HEK293T (cell line): ENCODE results near the gene CADPS.

ENCODE experiments used
- CTCF ChIA-PET: fragments of 350-600 bp; formaldehyde crosslinking; extraction: SDS; loops from one replicate; lab custom pipeline; 2021; ENCODE audit warnings: antibody characterized with exemption, inconsistent platforms; lab: Yijun Ruan, JAX
- POLR2A ChIA-PET: fragments of 350-600 bp; formaldehyde crosslinking; extraction: SDS; loops from one replicate; lab custom pipeline; 2020; ENCODE audit warnings: antibody characterized with exemption, inconsistent platforms; lab: Yijun Ruan, JAX
- DNase-seq: peaks from one replicate; pipeline ENCODE4 v3.0.0; 2012; ENCODE audit warnings: mixed read lengths; ENCODE audit errors: extremely low spot score
- ARNT ChIP-seq: fragments of 450-650 bp; IDR thresholded peaks from 2 replicates; pipeline ENCODE4 v1.6.1; 2017; ENCODE audit warnings: mild to moderate bottlenecking
- BHLHE40 ChIP-seq: fragments of 450-650 bp; IDR thresholded peaks from 2 replicates; pipeline ENCODE4 v1.6.1; 2016; ENCODE audit warnings: mild to moderate bottlenecking, moderate library complexity, borderline replicate concordance
- CTBP1 ChIP-seq: fragments of 450-650 bp; IDR thresholded peaks from 2 replicates; pipeline ENCODE4 v1.6.1; 2016; ENCODE audit warnings: borderline replicate concordance
- ELF4 ChIP-seq: fragments of 450-650 bp; IDR thresholded peaks from 2 replicates; pipeline ENCODE4 v1.6.1; 2017; ENCODE audit warnings: antibody characterized with exemption
- FOXA1 ChIP-seq: fragments of 450-650 bp; IDR thresholded peaks from 2 replicates; pipeline ENCODE4 v1.6.1; 2016; ENCODE audit warnings: mild to moderate bottlenecking
- FOXK2 ChIP-seq: fragments of 450-650 bp; IDR thresholded peaks from 2 replicates; pipeline ENCODE4 v1.6.1; 2016; ENCODE audit warnings: mild to moderate bottlenecking
- FOXM1 ChIP-seq: fragments of 450-650 bp; IDR thresholded peaks from 2 replicates; pipeline ENCODE4 v1.6.1; 2017; ENCODE audit warnings: mild to moderate bottlenecking, borderline replicate concordance
- HDGF ChIP-seq: fragments of 450-650 bp; IDR thresholded peaks from 2 replicates; pipeline ENCODE4 v1.6.1; 2017; ENCODE audit warnings: antibody characterized with exemption, borderline replicate concordance
- L3MBTL2 ChIP-seq: fragments of 450-650 bp; conservative IDR thresholded peaks from 2 replicates; pipeline ENCODE4 v1.6.1; 2016; ENCODE audit warnings: mild to moderate bottlenecking
- LEF1 ChIP-seq: fragments of 450-650 bp; IDR thresholded peaks from 2 replicates; pipeline ENCODE4 v1.6.1; 2017; ENCODE audit warnings: mild to moderate bottlenecking, borderline replicate concordance
- NFRKB ChIP-seq: fragments of 450-650 bp; IDR thresholded peaks from 2 replicates; pipeline ENCODE4 v1.6.1; 2016; ENCODE audit warnings: mild to moderate bottlenecking, moderate library complexity
- PKNOX1 ChIP-seq: fragments of 450-650 bp; IDR thresholded peaks from 2 replicates; pipeline ENCODE4 v1.6.1; 2016
- SP1 ChIP-seq: fragments of 450-650 bp; IDR thresholded peaks from 2 replicates; pipeline ENCODE4 v1.6.1; 2017
- SUZ12 ChIP-seq: fragments of 450-650 bp; IDR thresholded peaks from 2 replicates; pipeline ENCODE4 v1.6.1; 2016; ENCODE audit warnings: mild to moderate bottlenecking
- TARDBP ChIP-seq: fragments of 450-650 bp; IDR thresholded peaks from 2 replicates; pipeline ENCODE4 v1.6.1; 2016
- ZNF384 ChIP-seq: fragments of 450-650 bp; IDR thresholded peaks from 2 replicates; pipeline ENCODE4 v1.6.1; 2016

CADPS gene

GRCh38 chr3:62562596-62562995, 312.6 kb downstream of the CADPS start:
- no peak for DNase-seq
- TF ChIP-seq L3MBTL2 (no peak), BHLHE40 (no peak), NFRKB (no peak), CTBP1 (no peak), FOXA1 (no peak), FOXM1 (no peak), LEF1 (no peak), SUZ12 (no peak), TARDBP (no peak), SP1 (no peak), HDGF (no peak), ELF4 (no peak)
- CTCF ChIA-PET: no interaction called here
- POLR2A ChIA-PET: interaction anchor here (0.8 kb wide), 1 partner anchor 240 kb away, joined by 3 read pairs; no protein-coding TSS in a partner anchor

DNA sequence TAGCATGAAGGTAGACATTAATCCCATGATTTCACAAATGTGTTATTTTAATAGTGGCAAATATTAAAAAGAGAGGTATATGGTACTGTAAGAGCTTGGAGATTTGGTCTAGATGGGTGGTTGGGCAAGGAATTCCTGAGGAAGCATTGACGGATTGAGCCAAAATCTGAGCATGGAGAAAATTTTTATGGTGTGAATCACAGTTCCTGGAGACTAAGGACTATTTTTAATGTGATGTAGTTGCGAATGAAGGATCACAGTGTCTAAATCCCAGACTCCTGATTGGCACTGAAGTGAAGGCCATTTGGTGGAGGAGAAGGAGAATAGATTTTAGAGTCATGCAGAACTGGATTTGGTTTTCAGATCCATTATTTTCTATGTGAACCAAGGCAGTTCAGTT, 313.2 kb downstream of the CADPS start:
- CTCF ChIA-PET: interaction anchor here (0.9 kb wide), 1 partner anchor 13 kb away, joined by 3 read pairs; no protein-coding TSS in a partner anchor
- POLR2A ChIA-PET: no interaction called here
- TF ChIP-seq TARDBP: no peak
- no peak for TF ChIP-seq ELF4
- no peak for TF ChIP-seq ARNT
- TF ChIP-seq HDGF: no peak
- no peak for TF ChIP-seq L3MBTL2
- no peak for TF ChIP-seq FOXA1
- no peak for TF ChIP-seq BHLHE40
- TF ChIP-seq FOXM1: no peak
- no peak for TF ChIP-seq NFRKB
- no peak for TF ChIP-seq LEF1
- no peak for TF ChIP-seq PKNOX1
- TF ChIP-seq CTBP1: no peak
- no peak for TF ChIP-seq SUZ12
- no peak for TF ChIP-seq FOXK2
- no peak for TF ChIP-seq ZNF384
- TF ChIP-seq SP1: no peak
- DNase-seq: no peak

- TF ChIP-seq ARNT (no peak), ZNF384 (peak; percentile 85)
- CTCF ChIA-PET: interaction anchor here (0.7 to 0.8 kb wide), 2 partner anchors 120 to 359 kb away, joined by 3 to 4 read pairs; no protein-coding TSS in a partner anchor
- POLR2A ChIA-PET: no interaction called here
- DNase-seq: no peak
Measured at GRCh38 chr3:62559831-62560445, 315.3 kb downstream of the CADPS start.

DNA sequence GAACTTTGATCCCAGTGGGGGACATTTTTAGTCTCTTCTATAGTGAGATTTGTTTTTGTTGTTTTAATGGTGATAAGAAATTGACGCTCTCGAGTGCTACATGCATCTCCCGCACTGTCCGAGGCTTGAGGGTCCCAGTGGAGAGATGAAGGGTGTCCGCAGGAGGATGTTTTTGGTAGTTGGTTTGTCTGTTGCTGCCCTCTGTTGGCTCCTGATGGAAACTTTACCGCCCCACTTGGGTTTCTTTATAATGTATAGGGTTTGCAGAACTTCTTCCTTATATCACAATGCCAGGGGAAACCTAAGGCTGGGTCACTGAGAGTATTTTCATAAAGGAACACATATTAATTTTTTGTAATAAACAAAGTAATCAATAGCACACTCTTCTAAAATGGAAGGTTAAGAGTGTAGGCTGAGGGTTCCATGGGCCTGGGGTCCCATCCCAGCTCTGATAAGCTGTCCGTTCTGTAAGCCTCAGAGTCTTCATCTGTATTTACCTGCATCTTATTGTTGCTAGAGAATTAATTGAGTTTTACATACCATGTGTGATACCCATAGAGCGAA, 316.6 kb downstream of the CADPS start:
- CTCF ChIA-PET: interaction anchor here (1.0 to 1.3 kb wide), 2 partner anchors 226 to 228 kb away, joined by 3 to 4 read pairs; no protein-coding TSS in a partner anchor
- TF ChIP-seq CTBP1 (no peak), SUZ12 (no peak), HDGF (no peak), FOXM1 (no peak), NFRKB (no peak), LEF1 (no peak)
- POLR2A ChIA-PET: no interaction called here
- peak; percentile 53 for DNase-seq

GRCh38 chr3:62557983-62558382, 317.2 kb downstream of the CADPS start:
- no peak for TF ChIP-seq FOXM1
- TF ChIP-seq PKNOX1: no peak
- no peak for TF ChIP-seq ZNF384
- TF ChIP-seq L3MBTL2: no peak
- no peak for TF ChIP-seq NFRKB
- no peak for TF ChIP-seq FOXA1
- TF ChIP-seq ELF4: no peak
- no peak for TF ChIP-seq HDGF
- TF ChIP-seq SUZ12: no peak
- no peak for TF ChIP-seq TARDBP
- no peak for TF ChIP-seq BHLHE40
- TF ChIP-seq SP1: no peak
- TF ChIP-seq ARNT: no peak
- no peak for TF ChIP-seq FOXK2
- no peak for TF ChIP-seq LEF1
- no peak for TF ChIP-seq CTBP1
- ChIA-PET POLR2A (no interaction called here), CTCF (interaction anchor here (1.3 kb wide), 1 partner anchor 226 kb away, joined by 3 read pairs; no protein-coding TSS in a partner anchor)
- no peak for DNase-seq

DNA sequence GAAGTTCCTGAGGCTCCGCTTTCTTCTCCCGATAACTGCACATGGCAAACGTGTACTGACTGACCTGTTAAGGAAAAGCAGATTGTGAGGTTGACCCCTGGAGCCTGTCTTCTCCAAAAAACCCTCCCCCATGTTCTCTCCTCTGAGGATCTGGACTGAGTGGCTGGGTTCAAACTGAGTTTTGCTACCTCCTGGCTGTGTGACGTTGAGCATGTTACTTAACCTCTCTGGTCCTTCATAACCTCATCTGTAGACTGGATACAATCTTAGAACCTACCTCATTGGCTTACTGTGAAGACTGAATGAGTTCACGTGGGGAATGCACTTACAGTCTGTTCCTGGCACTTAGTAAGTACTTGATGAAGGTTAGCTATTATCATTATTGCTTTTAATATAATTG, 317.8 kb downstream of the CADPS start:
- no peak for DNase-seq
- no peak for TF ChIP-seq FOXK2
- TF ChIP-seq HDGF: no peak
- no peak for TF ChIP-seq SUZ12
- TF ChIP-seq SP1: no peak
- TF ChIP-seq TARDBP: no peak
- no peak for TF ChIP-seq NFRKB
- TF ChIP-seq L3MBTL2: no peak
- no peak for TF ChIP-seq FOXM1
- TF ChIP-seq ZNF384: no peak
- no peak for TF ChIP-seq FOXA1
- TF ChIP-seq CTBP1: no peak
- TF ChIP-seq LEF1: no peak
- no peak for TF ChIP-seq BHLHE40
- no peak for TF ChIP-seq ARNT
- no peak for TF ChIP-seq ELF4
- TF ChIP-seq PKNOX1: no peak
- CTCF ChIA-PET: interaction anchor here (1.3 kb wide), 1 partner anchor 225 kb away, joined by 3 read pairs; no protein-coding TSS in a partner anchor
- POLR2A ChIA-PET: no interaction called here
